Measurements from ENCODE around the gene PAX5. TPM values are rescaled to one million over a fixed set of nuclear protein-coding genes. Genes with fewer than 3 reads are reported as not detected.

Gene PAX5
- total RNA-seq, 3 donors from 2014 or later: 0.59 TPM; not detected in 2

GRCh38 chr9:36844961-36845360, 189.1 kb downstream of the PAX5 start:
- TF ChIP-seq POLR2A (IDR thresholded peaks at IDR 0.05) (no peak), POLR2AphosphoS5 (IDR thresholded peaks at IDR 0.05) (no peak), CTCF (IDR thresholded peaks at IDR 0.05) (no peak)
- Histone ChIP-seq H3K9me3 (no peaks in the 10 kb centered on the region), H3K4me3 (no peak overlapping the region), H3K27ac (no peak overlapping the region), H3K4me1 (no peaks in the 10 kb centered on the region), H3K27me3 (peaks cover 0 to 7% of the 10 kb centered on the region in 2 donors), H3K36me3 (no peaks in the 10 kb centered on the region)
- DNase-seq (ENCODE audit: low spot score in 2 of 2): no peak
- intact Hi-C loops (cut with DNase I; ENCODE audit: low total_unique reads): no loop called here

GRCh38 chr9:36843964-36844363, 190.1 kb downstream of the PAX5 start:
- Histone ChIP-seq H3K4me3 (no peak overlapping the region), H3K4me1 (no peaks in the 10 kb centered on the region), H3K27ac (no peak overlapping the region), H3K36me3 (no peaks in the 10 kb centered on the region), H3K27me3 (peaks cover 0 to 7% of the 10 kb centered on the region in 2 donors), H3K9me3 (no peaks in the 10 kb centered on the region)
- intact Hi-C loops (cut with DNase I; ENCODE audit: low total_unique reads): no loop called here
- DNase-seq (ENCODE audit: low spot score in 2 of 2): no peak
- TF ChIP-seq POLR2A (IDR thresholded peaks at IDR 0.05) (no peak), CTCF (IDR thresholded peaks at IDR 0.05) (no peak), POLR2AphosphoS5 (IDR thresholded peaks at IDR 0.05) (no peak)

DNA sequence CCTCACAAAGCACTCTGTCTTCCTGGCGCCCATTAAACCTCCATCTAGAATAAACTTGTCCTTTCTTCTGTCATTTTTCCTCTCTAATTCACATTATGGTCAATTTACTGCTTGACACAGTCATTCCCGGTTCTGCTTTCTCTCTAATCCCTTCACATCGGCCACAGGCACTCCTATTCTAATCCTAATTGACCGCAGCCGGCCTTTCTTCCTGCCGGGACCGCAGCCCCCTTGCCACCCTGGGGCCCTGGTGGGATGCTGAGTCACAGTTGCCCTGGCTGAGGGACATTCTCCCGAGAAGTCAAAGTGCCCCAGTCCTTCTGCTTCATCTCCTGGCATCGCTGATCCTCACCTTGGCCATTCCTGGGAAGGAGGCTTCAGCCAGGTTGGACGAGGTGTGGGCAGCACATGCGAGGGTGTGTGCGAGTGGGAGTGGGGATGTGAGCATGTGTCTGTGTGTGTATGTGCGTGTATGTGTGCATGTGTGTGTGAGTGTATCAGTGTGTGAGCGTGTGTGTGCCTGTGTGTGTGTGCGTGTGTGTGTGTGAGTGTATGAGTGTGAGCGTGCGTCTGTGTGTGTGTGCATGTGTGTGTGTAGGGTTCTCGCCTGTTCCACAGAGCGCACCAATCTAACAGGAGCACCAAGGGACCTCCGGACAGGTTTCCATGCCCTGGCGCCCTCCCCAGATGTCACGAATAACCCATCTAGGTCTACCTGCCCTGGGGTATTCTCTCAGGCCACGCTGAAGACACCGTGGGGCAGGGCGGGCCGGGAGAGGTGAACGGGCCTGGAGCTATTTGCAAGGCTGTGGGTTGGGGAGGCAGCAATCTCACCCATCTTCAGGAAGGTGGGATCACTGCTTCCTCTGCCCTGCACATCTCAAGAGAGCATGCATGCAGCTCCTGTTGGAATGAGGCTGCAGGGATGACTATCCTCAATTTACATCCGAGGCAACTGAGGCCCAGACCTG, 191.2 kb downstream of the PAX5 start:
- no peak overlapping the region for H3K27ac ChIP-seq
- intact Hi-C loops (cut with DNase I; ENCODE audit: low total_unique reads): no loop called here
- H3K4me3 ChIP-seq: no peak overlapping the region
- TF ChIP-seq POLR2AphosphoS5 (IDR thresholded peaks at IDR 0.05) (no peak), CTCF (IDR thresholded peaks at IDR 0.05) (no peak), POLR2A (IDR thresholded peaks at IDR 0.05) (no peak)
- no peaks in the 10 kb centered on the region for H3K9me3 ChIP-seq
- no peaks in the 10 kb centered on the region for H3K36me3 ChIP-seq
- DNase-seq (ENCODE audit: low spot score in 2 of 2): no peak
- peaks cover 0 to 7% of the 10 kb centered on the region in 2 donors for H3K27me3 ChIP-seq
- no peaks in the 10 kb centered on the region for H3K4me1 ChIP-seq

DNA sequence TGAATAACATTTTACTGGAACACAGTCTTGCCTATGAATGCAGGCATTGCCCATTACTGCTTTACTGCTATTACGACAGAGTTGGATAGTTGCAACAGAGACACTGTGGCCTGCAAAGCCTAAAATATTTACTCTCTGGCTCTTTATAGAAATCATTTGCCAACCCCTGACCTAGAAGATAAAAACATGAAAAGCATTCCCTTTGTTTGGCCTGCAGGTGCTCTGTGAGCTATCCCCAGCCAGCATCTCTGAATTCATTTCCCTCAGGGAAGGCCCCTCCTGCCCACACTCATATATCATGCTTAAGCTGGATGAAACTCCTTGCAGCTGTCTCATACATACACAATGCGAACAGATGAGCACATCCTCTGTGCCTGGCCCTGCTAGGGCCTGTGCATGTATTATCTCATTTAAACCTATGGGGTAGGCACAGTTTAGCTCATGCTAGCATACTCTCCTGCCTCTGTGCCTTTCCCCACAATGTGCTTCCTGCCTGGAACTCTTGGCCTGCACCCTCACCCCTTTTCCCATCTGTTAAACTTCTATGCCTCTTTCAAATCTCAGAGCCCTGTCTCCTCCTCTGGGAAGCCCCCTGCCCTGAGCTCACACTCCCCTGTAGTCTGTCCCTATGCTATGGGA, 193.1 kb downstream of the PAX5 start:
- TF ChIP-seq POLR2A (IDR thresholded peaks at IDR 0.05) (no peak), CTCF (IDR thresholded peaks at IDR 0.05) (no peak), POLR2AphosphoS5 (IDR thresholded peaks at IDR 0.05) (no peak)
- Histone ChIP-seq H3K4me3 (no peak overlapping the region), H3K9me3 (no peaks in the 10 kb centered on the region), H3K4me1 (no peaks in the 10 kb centered on the region), H3K27ac (no peak overlapping the region), H3K36me3 (no peaks in the 10 kb centered on the region), H3K27me3 (no peaks in the 10 kb centered on the region)
- DNase-seq (ENCODE audit: low spot score in 2 of 2): no peak
- intact Hi-C loops (cut with DNase I; ENCODE audit: low total_unique reads): no loop called here

Measured in breast epithelium (tissue), 4 donors.